Measurements from ENCODE around the gene PARD3.
"Not testable (repeated sequence)": the region's sequence is repeated elsewhere in the genome, so short reads cannot be mapped to it uniquely, and the experiment has no call there.

The PARD3 gene

GRCh38 chr10:34407324-34407805, 407.7 kb downstream of the PARD3 start:
- Histone ChIP-seq H3K4me3 (ENCODE audit: low read length) (no peak overlapping the region), H3K9me3 (ENCODE audit: control insufficient read depth, low read depth, low read length) (no peaks in the 10 kb centered on the region), H3K27me3 (ENCODE audit: control insufficient read depth, insufficient read depth, low read length) (no peaks in the 10 kb centered on the region), H3K4me1 (ENCODE audit: control insufficient read depth, low read depth, low read length) (peaks cover 2% of the 10 kb centered on the region), H3K27ac (ENCODE audit: low read length) (no peak overlapping the region), H3K36me3 (ENCODE audit: control insufficient read depth, low read depth, low read length) (no peaks in the 10 kb centered on the region), H3K9ac (ENCODE audit: low read length) (no peak overlapping the region)

- H3K27me3 ChIP-seq (ENCODE audit: control insufficient read depth, insufficient read depth, low read length) = no peaks in the 10 kb centered on the region
- no peaks in the 10 kb centered on the region for H3K4me1 ChIP-seq (ENCODE audit: control insufficient read depth, low read depth, low read length)
- H3K36me3 ChIP-seq (ENCODE audit: control insufficient read depth, low read depth, low read length) = no peaks in the 10 kb centered on the region
- H3K9ac ChIP-seq (ENCODE audit: low read length) = no peak overlapping the region
- H3K4me3 ChIP-seq (ENCODE audit: low read length) = no peak overlapping the region
- H3K27ac ChIP-seq (ENCODE audit: low read length) = no peak overlapping the region
- H3K9me3 ChIP-seq (ENCODE audit: control insufficient read depth, low read depth, low read length) = no peaks in the 10 kb centered on the region
These were observed 408.4 kb downstream of the PARD3 start for GRCh38 chr10:34406463-34407323.

- Histone ChIP-seq H3K4me3 (ENCODE audit: low read length) (no peak overlapping the region), H3K9ac (ENCODE audit: low read length) (no peak overlapping the region), H3K9me3 (ENCODE audit: control insufficient read depth, low read depth, low read length) (no peaks in the 10 kb centered on the region), H3K36me3 (ENCODE audit: control insufficient read depth, low read depth, low read length) (no peaks in the 10 kb centered on the region), H3K27ac (ENCODE audit: low read length) (no peak overlapping the region), H3K4me1 (ENCODE audit: control insufficient read depth, low read depth, low read length) (no peaks in the 10 kb centered on the region), H3K27me3 (ENCODE audit: control insufficient read depth, insufficient read depth, low read length) (no peaks in the 10 kb centered on the region)
These were observed 409.3 kb downstream of the PARD3 start for GRCh38 chr10:34405611-34406462.

- H3K36me3 ChIP-seq (ENCODE audit: control insufficient read depth, low read depth, low read length) = no peaks in the 10 kb centered on the region
- no peak overlapping the region for H3K9ac ChIP-seq (ENCODE audit: low read length)
- no peaks in the 10 kb centered on the region for H3K4me1 ChIP-seq (ENCODE audit: control insufficient read depth, low read depth, low read length)
- H3K27ac ChIP-seq (ENCODE audit: low read length) = no peak overlapping the region
- H3K4me3 ChIP-seq (ENCODE audit: low read length) = no peak overlapping the region
- H3K27me3 ChIP-seq (ENCODE audit: control insufficient read depth, insufficient read depth, low read length) = no peaks in the 10 kb centered on the region
- no peaks in the 10 kb centered on the region for H3K9me3 ChIP-seq (ENCODE audit: control insufficient read depth, low read depth, low read length)
These were observed 411.6 kb downstream of the PARD3 start for GRCh38 chr10:34403512-34403911.

GRCh38 chr10:34400075-34400474, 415.0 kb downstream of the PARD3 start:
- no peak overlapping the region for H3K9ac ChIP-seq (ENCODE audit: low read length)
- H3K9me3 ChIP-seq (ENCODE audit: control insufficient read depth, low read depth, low read length) = no peaks in the 10 kb centered on the region
- H3K27me3 ChIP-seq (ENCODE audit: control insufficient read depth, insufficient read depth, low read length) = no peaks in the 10 kb centered on the region
- H3K4me1 ChIP-seq (ENCODE audit: control insufficient read depth, low read depth, low read length) = peaks cover 20% of the 10 kb centered on the region
- no peak overlapping the region for H3K27ac ChIP-seq (ENCODE audit: low read length)
- H3K36me3 ChIP-seq (ENCODE audit: control insufficient read depth, low read depth, low read length) = no peaks in the 10 kb centered on the region
- H3K4me3 ChIP-seq (ENCODE audit: low read length) = no peak overlapping the region

GRCh38 chr10:34399013-34399412, 416.1 kb downstream of the PARD3 start:
- Histone ChIP-seq H3K9me3 (ENCODE audit: control insufficient read depth, low read depth, low read length) (no peaks in the 10 kb centered on the region), H3K27me3 (ENCODE audit: control insufficient read depth, insufficient read depth, low read length) (no peaks in the 10 kb centered on the region), H3K4me3 (ENCODE audit: low read length) (no peak overlapping the region), H3K9ac (ENCODE audit: low read length) (no peak overlapping the region), H3K36me3 (ENCODE audit: control insufficient read depth, low read depth, low read length) (no peaks in the 10 kb centered on the region), H3K4me1 (ENCODE audit: control insufficient read depth, low read depth, low read length) (peaks cover 20% of the 10 kb centered on the region), H3K27ac (ENCODE audit: low read length) (no peak overlapping the region)

- H3K36me3 ChIP-seq (ENCODE audit: control insufficient read depth, low read depth, low read length) = no peaks in the 10 kb centered on the region
- H3K4me3 ChIP-seq (ENCODE audit: low read length) = no peak overlapping the region
- no peaks in the 10 kb centered on the region for H3K9me3 ChIP-seq (ENCODE audit: control insufficient read depth, low read depth, low read length)
- no peak overlapping the region for H3K9ac ChIP-seq (ENCODE audit: low read length)
- H3K27me3 ChIP-seq (ENCODE audit: control insufficient read depth, insufficient read depth, low read length) = no peaks in the 10 kb centered on the region
- no peak overlapping the region for H3K27ac ChIP-seq (ENCODE audit: low read length)
- peaks cover 20% of the 10 kb centered on the region for H3K4me1 ChIP-seq (ENCODE audit: control insufficient read depth, low read depth, low read length)
These were observed 417.8 kb downstream of the PARD3 start for GRCh38 chr10:34397324-34397723.

GRCh38 chr10:34396663-34397062, 418.4 kb downstream of the PARD3 start:
- peaks cover 20% of the 10 kb centered on the region for H3K4me1 ChIP-seq (ENCODE audit: control insufficient read depth, low read depth, low read length)
- H3K9ac ChIP-seq (ENCODE audit: low read length) = no peak overlapping the region
- no peaks in the 10 kb centered on the region for H3K9me3 ChIP-seq (ENCODE audit: control insufficient read depth, low read depth, low read length)
- H3K27ac ChIP-seq (ENCODE audit: low read length) = no peak overlapping the region
- no peak overlapping the region for H3K4me3 ChIP-seq (ENCODE audit: low read length)
- no peaks in the 10 kb centered on the region for H3K27me3 ChIP-seq (ENCODE audit: control insufficient read depth, insufficient read depth, low read length)
- no peaks in the 10 kb centered on the region for H3K36me3 ChIP-seq (ENCODE audit: control insufficient read depth, low read depth, low read length)

GRCh38 chr10:34392641-34393170, 422.4 kb downstream of the PARD3 start:
- Histone ChIP-seq H3K27me3 (ENCODE audit: control insufficient read depth, insufficient read depth, low read length) (no peaks in the 10 kb centered on the region), H3K36me3 (ENCODE audit: control insufficient read depth, low read depth, low read length) (no peaks in the 10 kb centered on the region), H3K4me3 (ENCODE audit: low read length) (no peak overlapping the region), H3K9me3 (ENCODE audit: control insufficient read depth, low read depth, low read length) (no peaks in the 10 kb centered on the region), H3K4me1 (ENCODE audit: control insufficient read depth, low read depth, low read length) (peaks cover 29% of the 10 kb centered on the region), H3K9ac (ENCODE audit: low read length) (no peak overlapping the region), H3K27ac (ENCODE audit: low read length) (no peak overlapping the region)

GRCh38 chr10:34391168-34391567, 423.9 kb downstream of the PARD3 start:
- H3K36me3 ChIP-seq (ENCODE audit: control insufficient read depth, low read depth, low read length); H3K9ac ChIP-seq (ENCODE audit: low read length); H3K9me3 ChIP-seq (ENCODE audit: control insufficient read depth, low read depth, low read length); H3K4me3 ChIP-seq (ENCODE audit: low read length); H3K27ac ChIP-seq (ENCODE audit: low read length); H3K27me3 ChIP-seq (ENCODE audit: control insufficient read depth, insufficient read depth, low read length): not testable (repeated sequence)
- H3K4me1 ChIP-seq (ENCODE audit: control insufficient read depth, low read depth, low read length) = peaks cover 15% of the 10 kb centered on the region

- Histone ChIP-seq H3K4me1 (ENCODE audit: control insufficient read depth, low read depth, low read length) (peaks cover 13% of the 10 kb centered on the region), H3K9me3 (ENCODE audit: control insufficient read depth, low read depth, low read length) (no peaks in the 10 kb centered on the region), H3K36me3 (ENCODE audit: control insufficient read depth, low read depth, low read length) (no peaks in the 10 kb centered on the region)
These were observed 425.3 kb downstream of the PARD3 start for GRCh38 chr10:34389801-34390200.

More at GRCh38 chr10:34389801-34390200, 425.3 kb downstream of the PARD3 start:
- H3K27ac ChIP-seq (ENCODE audit: low read length) = no peak overlapping the region
- H3K27me3 ChIP-seq (ENCODE audit: control insufficient read depth, insufficient read depth, low read length) = no peaks in the 10 kb centered on the region
- H3K4me3 ChIP-seq (ENCODE audit: low read length) = no peak overlapping the region
- H3K9ac ChIP-seq (ENCODE audit: low read length) = no peak overlapping the region

Data from iPS-18a (cell line).